ENCODE data around the gene DCC.

GRCh38 chr18:52337276-52337675, 2.7 kb upstream of the DCC start:
- TF ChIP-seq CTCF (IDR thresholded peaks at IDR 0.05) (no peak), POLR2A (IDR thresholded peaks at IDR 0.05) (no peak)
